ENCODE results near the gene ERAP2.
A peak's percentile ranks its signal among the peaks of the same experiment; 100 is the strongest.
"Not testable (repeated sequence)": the region's sequence is repeated elsewhere in the genome, so short reads cannot be mapped to it uniquely, and the experiment has no call there.

The ERAP2 gene, protein sequence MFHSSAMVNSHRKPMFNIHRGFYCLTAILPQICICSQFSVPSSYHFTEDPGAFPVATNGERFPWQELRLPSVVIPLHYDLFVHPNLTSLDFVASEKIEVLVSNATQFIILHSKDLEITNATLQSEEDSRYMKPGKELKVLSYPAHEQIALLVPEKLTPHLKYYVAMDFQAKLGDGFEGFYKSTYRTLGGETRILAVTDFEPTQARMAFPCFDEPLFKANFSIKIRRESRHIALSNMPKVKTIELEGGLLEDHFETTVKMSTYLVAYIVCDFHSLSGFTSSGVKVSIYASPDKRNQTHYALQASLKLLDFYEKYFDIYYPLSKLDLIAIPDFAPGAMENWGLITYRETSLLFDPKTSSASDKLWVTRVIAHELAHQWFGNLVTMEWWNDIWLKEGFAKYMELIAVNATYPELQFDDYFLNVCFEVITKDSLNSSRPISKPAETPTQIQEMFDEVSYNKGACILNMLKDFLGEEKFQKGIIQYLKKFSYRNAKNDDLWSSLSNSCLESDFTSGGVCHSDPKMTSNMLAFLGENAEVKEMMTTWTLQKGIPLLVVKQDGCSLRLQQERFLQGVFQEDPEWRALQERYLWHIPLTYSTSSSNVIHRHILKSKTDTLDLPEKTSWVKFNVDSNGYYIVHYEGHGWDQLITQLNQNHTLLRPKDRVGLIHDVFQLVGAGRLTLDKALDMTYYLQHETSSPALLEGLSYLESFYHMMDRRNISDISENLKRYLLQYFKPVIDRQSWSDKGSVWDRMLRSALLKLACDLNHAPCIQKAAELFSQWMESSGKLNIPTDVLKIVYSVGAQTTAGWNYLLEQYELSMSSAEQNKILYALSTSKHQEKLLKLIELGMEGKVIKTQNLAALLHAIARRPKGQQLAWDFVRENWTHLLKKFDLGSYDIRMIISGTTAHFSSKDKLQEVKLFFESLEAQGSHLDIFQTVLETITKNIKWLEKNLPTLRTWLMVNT

DNA sequence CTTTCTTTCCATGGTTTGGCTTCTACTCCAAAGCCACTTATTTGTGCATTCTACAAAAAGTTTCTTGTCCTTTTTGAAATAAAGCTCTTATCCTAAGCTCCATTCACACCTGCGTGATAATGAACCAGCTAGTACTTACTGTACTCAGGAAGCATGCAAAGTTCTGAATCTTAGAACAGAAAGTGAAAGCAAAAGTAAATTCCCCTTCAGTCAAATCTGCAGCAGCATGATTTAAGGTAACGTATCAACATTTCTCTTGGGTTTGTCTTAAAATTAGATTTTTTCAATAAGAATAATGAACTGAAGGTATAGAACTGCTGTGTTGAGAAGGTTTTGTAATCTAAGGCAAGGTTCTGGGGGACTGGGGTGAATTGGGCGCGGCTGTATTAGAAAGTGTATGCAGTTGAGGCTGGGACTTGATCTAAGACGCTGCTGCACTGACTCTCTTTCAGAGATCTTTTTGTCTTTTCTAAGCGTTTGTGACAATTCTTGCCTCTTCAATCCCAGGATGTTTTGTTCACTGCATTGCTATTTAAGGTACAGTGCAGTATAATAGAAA, at the start of gene ERAP2:
TSS of gene ERAP2 (plus strand) at position 209 of the 559 bp plus-strand sequence. CDS start 3,186 bp downstream, outside the sequence.
- DNase-seq, result no peak

DNA sequence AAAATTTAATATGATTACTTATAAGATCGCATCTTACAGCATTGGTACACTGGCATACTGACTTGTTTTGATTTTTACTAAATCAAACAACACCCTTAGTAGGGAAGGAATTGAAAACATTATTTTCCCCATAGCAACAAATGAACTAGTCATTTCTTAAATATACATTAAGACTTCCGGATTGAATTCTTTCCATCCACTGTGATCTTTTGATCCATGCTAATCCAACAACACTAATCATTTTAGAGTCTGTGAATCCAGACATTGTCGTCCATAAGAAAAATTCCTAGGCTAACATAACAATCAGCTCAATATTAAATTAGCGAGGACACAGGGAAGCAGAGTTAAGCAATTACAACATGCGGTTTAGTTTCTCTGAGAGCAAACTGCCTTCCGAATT, 47.0 kb upstream of the ERAP2 start:
- no peak for DNase-seq

DNA sequence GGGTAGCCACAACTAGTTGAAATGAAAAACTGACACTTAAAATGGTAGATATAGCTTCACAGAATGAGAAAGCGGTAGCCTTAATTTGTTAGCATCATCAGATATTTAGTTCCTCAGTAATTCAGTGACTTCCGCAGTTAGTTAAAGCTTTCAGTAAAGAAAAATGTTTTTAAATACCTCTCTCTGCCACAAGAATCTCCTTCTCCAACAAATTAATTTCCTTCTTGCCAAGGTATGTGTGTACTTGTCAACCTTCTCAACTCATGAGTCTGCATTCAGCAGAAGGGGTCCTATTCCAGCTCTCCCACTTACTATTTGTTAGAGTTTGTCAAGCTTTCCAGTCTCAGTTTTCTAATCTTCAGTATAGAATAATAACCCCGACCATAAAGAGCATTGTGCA, 42.3 kb upstream of the ERAP2 start:
- no peak for DNase-seq

DNA sequence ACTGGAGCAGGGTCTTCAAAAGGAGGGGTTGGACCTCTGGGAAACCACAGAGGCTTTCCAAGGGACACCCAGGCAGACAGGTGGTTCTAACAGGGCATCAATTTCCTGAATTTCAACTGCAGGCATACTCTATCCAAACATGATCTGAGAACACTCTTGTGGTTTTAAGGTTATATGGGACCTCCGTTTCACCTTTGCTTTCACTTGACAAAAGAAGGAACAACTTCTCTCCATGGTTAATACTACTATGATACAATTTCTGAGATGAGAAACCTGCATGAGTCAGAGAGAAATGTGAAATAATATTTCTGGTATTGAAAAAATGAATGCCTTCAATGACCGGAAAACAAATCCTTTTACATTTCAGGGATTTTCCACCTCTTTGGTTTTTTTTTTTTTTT, 40.5 kb upstream of the ERAP2 start:
- no peak for DNase-seq

DNA sequence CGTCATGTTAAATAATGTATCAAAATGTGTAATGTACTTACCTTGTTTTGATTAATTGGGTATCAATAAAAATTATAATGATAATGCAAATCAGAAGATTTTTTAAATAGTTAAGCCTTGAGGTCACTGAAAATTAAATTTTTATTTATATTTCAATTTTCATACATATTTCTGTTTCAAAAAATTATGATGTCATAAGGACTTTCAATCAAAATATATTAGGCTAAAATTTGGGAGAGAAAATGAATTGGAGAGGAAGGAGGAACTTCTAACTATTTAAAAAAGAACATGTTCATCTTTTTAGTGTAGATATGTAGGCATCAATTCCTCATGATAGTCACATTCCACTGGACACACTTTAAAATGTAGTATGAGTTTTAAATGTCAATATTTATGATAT, 39.5 kb upstream of the ERAP2 start:
- DNase-seq, result no peak

DNA sequence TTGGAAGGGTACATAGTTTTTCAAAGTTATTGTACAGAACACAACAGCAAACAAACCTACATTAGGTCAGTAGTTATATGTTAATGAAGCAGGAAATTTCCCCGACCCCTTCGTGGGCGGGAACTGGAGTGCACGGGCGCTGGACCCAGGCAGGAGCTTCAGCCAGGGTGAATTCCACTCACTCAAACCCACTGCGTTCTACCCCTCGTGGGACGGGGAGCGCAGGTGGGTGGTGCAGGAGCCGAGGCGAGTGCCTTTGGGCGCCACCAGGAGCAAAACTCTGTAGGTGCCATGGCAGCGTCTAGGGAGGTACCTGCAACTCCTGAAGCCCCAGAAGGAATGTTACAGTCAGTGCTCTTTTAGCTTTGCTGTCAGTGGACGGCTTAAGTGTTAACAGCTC, 39.0 kb upstream of the ERAP2 start:
- DNase-seq, result no peak

DNA sequence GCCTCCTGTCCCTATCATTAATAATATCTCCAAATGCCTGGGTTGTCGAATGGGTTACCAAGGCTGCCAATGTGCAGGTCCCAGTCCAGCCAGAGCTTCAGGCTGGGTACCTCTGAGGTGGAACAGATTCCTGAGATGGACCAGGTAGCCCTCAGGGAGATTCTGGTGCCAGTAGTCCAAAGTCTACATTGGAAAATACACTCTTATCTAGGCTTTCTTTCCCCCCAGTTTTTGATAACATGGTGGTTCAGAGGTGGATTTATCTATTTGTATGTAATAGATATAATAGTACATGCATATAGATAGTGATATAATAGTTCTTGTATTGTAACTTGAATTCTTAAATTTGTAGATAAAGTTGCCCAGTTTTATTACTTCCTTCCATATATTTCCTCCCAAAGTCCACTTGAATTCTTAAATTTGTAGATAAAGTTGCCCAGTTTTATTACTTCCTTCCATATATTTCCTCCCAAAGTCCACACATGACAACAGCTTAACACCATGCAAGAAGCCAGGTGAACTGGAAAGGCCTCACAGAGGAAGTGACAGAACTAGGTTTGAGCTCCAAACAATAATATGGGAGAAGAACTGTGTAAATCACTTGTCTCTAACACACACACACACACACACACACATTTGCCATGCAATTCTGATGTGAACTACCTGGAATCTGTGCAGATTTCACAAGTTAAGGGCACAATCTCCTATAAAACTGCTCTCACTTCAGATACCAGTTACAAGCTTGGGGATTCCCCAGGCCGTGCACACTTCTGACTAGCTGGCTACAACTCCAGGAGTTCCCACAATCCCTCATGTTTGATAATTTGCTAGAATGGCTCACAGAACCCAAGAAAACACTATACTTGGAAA, 37.9 kb upstream of the ERAP2 start:
- no peak for DNase-seq

DNA sequence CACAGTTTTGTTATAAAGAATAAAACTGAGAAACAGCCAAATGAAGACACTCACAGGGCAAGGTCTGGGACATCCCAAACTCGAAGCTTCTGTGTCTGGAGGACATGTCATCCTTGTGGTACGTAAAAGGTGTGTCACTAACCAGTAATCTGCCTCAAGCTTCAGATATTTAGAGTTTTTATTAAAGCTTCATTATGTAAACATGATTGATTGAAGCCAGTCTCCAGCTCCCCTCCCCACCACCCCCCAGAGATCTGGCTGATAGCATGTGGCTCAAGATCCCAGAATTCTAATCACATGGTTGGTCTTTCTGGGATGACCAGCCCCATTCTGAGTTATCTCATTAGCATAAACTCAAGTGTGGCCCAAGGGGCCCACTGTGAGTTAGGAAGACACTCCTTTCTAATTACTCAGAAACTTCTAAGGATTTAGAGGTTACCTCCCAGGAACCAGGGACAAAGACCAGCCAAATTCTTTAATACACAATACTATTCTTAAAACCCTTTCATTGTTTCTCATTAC, 37.2 kb upstream of the ERAP2 start:
- DNase-seq, result no peak

DNA sequence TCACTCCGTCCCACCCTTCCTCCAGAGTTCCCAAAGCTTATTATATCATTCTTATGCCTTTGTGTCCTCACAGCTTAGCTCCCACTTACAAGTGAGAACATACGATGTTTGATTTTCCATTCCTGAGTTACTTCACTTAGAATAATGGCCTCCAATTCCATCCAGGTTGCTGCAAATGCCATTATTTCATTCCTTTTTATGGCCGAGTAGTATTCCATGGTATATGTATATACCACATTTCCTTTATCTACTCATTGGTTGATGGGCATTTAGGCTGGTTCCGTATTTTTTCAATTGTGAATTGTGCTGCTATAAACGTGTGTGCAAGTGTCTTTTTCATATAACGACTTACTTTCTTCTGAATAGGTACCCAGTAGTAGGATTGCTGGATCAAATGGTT, 34.4 kb upstream of the ERAP2 start:
- DNase-seq, result not testable (repeated sequence)

DNA sequence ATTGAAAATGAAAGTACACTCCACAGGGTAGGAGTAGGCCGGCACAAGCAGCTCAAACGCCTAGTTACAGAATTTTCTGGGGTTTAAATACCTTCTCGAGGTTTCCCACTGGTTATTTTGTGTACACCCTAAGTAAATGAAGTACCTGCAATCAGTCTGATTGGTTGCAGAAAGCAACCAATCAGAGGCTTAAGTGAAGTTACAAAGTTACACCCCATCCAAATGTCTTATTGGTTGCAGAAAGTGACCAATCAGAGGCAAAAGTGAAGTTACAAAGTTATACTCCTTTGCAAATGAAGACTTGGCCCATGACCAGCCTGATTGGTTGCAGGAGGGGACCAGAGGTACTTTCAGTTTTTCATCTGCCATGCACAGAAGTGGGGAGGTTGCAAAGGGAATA, 33.2 kb upstream of the ERAP2 start:
- DNase-seq, result no peak

DNA sequence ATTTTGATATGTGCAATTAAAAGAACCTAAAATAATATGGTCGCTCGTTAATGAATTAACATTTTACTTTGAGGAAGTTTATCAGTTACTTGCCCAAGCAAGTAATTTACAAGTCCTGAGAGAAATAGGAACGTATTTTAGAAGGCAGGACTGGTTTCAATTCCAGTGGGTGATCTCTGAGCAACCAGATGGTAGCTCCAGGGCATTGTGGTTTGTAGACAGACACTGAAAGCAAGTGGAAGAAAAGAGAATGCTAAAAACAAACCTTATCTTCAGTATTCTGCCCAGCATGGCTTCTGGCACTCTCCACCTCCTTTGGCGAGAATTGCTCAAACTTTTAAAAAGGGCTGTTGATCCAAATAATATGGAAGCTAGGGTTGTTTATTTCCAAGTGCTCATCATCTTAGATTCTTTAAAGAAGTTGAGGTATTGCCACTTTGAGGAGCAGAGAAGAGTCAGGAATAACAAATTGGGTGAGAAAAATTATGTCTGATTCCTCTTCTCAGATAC, 31.8 kb upstream of the ERAP2 start:
- DNase-seq, result no peak

DNA sequence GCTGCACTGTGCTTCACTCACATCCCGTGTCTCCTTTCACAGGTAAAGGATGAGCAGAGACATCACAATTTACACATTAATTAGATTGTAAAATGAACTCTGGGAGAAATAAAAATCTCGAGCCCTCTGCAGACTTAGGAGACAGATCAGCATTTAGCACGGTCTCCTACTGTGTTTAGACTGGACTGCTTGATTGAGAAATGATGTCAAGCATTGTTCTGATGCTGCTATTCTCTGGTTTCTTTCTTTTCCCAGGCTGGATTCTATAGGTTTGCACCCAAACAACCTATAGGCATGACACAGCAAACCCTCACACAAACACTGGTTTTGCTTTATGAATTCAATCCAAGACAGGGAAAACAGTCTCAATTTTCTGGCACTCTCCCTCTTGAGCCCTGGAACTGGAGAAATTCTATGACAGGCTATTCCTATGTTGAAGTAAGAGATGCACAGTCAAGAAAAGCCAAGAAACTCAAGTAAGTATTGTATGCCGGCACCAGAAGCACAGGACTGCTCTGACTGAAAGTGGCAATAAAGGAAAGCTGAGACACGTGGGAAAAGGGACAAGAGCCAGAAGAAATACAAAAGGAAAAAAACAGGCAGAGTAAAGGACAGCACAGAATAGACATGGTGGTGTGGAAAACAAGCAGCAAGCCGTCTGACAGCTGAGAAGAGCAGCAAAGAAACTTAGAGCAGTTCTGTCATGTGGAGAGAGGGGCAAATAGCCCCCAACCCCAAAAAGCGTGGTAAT, 24.8 kb upstream of the ERAP2 start:
- DNase-seq, result no peak

DNA sequence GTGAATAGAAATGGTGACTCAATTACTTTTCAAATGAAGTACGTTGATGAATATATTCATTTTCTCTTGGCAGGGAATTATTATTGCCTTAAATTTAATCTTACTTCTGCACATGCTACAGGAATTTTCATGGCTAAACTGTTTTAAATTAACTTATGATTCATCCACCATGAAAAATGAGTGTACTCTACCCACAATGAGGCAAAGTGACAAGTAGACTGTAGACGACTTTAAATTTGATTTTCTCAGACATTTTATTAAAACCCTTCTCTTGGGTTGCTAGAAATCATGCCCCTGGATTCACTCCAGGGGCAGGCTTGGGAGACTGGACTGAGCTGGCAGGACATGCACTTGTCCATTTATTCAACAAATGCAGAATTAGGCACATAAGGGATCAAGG, 23.5 kb upstream of the ERAP2 start:
- DNase-seq, result no peak

DNA sequence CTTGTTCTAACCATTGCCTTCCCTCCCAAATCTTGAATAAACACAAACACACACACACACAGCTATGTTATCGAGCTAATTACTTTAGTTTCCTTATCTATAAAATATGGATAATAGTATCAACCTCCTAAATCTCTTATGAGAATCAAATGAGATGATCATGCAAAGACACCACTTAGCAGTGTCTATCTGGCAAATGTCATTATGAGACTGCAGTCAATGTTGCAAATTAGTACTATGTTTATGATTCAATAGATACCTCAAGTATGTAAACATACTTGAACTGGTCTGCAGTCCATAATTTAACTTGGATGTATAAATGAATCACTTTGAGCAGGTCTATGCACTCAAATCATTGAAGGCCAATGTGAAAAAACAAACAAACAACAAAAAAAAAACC, 22.2 kb upstream of the ERAP2 start:
- no peak for DNase-seq

DNA sequence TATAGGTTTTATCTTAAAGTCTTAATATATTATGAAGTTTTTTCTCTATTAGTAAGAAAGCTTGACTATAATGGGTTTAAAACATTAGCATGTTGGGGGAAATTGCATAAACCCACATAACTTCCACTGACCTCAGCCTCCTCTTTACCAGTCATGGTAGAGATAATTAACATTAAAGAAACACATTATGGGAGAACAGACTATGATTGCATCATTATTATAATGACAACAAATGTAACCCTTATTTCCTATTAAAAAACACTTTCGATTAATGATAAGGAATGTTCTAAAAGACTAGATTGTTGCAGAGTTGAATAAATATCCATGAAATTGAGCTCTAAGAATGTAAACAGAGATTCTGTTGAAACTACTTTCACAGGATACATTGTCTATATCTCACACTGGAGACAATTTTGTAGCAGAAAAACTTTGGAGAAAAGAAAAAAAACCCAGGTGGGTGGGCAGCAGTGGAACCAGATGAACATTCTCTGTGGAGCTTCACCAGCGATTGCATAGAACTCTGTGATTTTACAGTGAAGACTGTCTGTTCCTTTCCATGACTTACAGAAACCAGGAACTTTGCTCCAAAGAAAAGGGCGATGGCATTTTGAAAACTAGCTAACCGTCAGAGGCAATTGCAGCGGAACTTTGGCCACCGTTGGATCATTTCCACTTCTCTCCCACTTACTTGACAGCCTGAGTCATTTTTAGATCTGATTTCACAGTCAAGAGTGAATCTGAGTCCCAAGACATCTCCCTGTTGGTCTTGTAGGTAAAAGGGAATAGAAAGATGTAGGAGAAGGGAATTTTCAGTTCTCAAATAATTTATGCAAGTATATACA, 21.0 kb upstream of the ERAP2 start:
- DNase-seq, result no peak

DNA sequence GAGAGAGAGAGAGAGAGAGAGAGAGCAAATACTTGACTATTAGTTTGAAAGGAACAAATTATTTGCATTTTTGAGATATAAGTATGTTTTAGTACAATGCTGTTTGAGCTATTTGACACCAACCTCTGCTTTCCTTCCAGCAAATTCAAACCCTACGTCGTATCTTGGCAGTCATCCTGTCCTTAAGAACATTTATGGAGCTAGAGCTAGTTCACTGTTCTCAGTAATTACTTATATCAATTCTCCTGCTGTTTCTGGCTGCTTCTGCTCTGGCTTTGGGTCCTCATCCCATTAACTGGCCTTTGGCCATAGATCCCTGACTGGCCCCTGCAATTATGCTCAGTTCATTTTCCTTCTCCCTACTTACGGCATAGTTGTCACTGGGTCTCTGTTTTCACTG, 19.9 kb upstream of the ERAP2 start:
- no peak for DNase-seq

DNA sequence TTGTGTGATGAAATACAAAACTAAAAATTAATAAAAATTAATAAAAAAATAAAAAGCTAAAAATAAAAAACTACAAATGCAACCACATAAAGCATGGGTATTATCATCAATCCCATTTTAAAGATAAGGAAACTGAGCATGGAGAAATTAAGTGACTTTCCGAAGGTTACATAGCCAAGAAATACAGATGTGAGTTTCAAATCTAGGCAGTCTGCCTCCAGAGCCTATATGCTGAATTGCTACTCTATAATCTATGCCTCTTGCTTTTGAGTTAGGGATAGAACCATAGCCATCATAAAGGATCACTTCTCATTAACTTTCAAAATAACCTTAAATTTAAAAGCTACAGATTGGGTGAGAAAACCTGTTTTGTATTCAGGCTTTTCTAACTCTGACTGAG, 18.8 kb upstream of the ERAP2 start:
- DNase-seq, result no peak

DNA sequence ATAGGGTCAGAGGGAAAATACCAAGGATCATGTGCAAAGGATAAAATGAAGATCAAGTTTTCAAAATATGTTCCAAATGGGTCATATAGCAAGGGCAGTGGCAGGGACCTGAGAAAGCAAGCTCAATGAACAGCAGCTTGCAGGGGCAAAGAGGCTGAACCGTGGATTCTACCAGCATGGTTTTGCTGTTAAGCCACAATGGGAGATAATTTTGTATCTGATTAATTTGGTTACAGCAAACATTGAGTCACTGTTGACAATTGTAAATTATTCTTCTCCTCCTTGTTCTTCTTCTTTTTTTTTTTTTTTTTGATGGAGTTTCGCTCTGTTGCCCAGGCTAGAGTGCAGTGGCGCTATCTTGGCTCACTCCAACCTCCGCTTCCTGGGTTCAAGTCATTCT, 18.4 kb upstream of the ERAP2 start:
- peak in 1 of 2 experiments; percentile 3 for DNase-seq

DNA sequence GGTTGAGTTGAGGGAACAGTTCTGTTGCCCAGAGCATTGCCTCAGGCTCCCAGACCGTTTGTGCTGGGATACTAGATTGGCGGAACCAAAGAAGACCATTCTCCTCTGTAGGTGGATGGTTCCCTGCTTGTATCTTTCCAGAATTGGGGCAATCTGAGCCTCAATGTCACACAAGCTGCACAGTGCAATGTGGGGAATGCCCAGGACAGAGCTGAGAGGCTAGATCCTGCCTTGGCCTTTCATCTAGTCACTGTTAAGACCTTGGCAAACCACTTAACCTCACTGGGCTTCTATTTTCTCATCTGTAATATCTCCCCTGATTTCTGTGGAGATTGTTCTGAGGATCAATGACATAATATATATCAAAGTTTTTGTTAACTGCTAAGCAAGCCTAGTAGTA, 16.9 kb upstream of the ERAP2 start:
- DNase-seq, result no peak

DNA sequence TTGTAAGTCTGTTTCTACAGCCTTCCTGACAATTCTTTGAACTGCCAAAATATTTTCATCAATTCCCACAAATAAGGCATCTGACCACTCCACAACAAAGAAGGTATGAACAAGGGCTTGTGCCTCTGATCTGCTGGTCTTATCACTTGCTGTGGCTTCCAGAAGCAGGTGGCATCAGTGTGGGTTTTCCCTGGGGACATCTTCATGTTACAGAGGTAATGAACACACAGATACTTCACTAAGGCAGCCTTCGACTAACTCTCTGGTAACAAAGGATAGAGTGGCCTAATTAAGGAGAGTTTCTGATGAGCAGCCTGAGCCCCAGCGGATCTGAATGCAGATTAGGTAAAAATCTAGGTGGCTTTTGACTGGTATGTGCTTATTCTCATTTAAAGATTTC, 15.2 kb upstream of the ERAP2 start:
- peak; percentile 1 to 28 for DNase-seq
